SKM-1 treated with dmso at 0.1 percent for 144 hours (cell line): Measurements from ENCODE around the gene SORCS2.

Experiments
- DNase-seq: peaks from one replicate; lab custom pipeline; 2025; ENCODE audit not compliant: unreplicated experiment; lab: John Stamatoyannopoulos, UW

Gene SORCS2

DNA sequence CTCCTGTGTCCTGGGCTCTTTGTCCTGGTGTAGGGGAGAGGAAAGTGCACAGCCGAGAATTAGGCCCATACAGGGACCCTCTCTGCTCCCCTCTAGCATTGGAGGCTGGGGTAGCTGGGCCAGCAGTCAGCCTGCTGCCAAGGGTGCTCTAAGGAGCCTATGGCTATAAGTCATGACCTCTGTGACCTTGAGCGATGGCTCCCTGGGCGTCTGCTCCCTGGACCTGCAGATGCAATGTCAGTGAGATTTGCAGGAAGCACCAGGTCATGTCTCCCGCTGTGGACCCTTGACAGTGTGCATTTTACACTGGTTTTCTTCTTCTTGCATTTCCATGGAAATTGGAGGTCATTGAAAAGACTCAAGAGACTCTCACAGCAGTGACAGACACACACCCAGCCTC, 476.5 kb downstream of the SORCS2 start:
- DNase-seq, result no peak

DNA sequence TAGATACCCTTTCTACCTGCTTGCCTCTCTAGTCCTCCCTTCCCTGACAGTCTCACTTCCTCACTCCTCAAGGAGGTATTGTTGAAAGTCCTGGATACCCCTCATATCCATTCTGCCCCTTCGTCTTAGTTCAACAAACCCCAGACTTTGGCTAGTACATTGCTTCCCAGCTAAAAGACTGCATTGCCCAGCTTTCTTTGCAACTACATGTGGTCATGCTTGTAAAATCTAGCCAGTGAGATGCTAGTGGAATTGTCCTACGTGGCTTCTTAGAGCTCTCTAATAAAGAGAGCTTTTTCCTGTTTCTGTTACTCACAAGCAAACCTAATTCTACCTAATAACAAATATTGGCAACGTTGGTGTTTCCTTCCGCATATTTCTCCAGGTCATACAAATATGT, 480.3 kb downstream of the SORCS2 start:
- peak; percentile 45 for DNase-seq

DNA sequence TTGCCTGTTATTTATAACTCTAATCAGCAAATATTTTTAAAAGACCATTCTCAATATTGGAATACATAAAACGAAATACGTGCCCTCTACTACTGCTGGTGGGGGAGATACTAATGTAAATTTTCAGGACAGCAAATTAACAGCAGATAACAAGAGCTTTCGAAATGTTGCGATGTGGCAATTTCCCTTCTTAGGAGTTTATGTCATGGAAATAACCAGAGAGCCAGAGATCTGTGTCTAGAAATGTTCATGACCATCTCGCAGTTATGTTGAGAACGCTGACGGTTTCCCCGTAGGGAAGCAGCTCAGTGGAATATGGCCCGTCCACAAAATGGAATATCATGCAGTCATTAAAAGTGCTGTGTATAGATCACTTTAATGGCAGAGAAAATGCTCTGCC, 480.8 kb downstream of the SORCS2 start:
- DNase-seq, result peak; percentile 94

DNA sequence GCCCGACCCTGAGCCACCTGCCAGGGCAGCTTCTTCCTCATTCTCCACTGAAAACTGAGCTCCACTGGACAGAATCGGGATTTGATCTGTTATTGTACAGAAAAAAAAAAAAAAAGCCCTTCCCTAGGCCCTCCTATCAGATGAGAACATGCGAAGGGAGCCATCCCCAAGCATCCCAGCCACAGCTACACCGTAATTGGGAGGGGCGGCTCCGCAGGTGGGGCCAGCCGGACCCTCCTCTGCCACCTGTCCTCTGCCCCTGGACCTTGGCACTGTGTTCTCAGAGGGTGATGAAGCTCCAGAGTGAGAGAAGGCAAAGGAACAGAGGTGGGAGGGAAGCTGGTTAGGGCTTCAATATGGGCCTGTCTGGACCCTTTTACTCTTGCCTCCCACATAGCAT, 482.4 kb downstream of the SORCS2 start:
- no peak for DNase-seq

DNA sequence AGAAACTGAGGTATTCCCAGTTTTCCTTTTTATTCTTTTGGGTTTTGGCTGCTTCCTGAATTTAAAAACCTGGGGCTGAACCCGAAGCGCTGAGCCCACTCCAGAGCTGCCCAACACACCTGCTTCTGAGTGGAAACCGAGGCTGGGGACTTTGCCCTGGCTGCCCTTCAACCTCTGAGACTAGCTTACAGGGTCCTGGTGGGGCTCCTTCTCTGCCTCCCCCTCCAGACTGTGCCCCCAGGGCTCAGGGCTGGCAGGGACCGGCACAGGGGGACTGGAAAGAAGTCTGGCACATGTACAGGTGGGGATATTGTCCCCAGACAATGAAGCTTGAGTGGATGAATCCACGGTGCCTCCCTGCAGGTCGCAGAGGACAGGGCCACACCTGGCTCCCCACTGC, 482.8 kb downstream of the SORCS2 start:
- no peak for DNase-seq

DNA sequence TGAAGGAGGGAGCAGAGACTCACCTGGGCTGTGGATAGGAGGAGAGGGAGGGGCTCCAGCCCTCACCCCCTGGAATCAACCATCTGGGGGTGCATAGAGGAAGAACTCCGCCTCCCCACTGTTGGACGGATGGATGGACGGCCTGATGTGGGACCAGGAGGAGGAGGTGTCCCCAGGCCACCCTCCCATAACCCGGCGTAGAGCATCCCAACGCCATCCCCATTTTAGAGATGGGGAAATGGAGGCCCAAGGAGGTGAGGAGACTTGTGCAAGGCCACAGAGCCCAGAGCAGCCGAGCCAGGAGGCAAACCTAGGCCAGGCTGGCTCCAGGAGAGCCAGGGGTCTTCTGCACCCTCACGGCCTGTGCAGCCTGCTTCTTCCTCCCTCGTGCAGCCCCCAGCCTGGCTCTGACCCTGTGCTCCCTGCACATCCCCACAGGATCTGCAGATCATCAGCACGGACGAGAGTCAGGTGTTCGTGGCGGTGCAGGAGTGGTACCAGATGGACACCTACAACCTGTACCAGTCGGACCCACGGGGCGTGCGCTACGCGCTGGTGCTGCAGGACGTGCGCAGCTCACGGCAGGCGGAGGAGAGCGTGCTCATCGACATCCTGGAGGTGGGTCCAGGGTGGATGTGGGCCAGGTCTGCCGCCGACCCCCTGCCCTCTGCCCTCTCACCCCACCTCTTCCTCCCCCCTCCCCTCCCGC, 483.4 kb downstream of the SORCS2 start:
- DNase-seq, result no peak

DNA sequence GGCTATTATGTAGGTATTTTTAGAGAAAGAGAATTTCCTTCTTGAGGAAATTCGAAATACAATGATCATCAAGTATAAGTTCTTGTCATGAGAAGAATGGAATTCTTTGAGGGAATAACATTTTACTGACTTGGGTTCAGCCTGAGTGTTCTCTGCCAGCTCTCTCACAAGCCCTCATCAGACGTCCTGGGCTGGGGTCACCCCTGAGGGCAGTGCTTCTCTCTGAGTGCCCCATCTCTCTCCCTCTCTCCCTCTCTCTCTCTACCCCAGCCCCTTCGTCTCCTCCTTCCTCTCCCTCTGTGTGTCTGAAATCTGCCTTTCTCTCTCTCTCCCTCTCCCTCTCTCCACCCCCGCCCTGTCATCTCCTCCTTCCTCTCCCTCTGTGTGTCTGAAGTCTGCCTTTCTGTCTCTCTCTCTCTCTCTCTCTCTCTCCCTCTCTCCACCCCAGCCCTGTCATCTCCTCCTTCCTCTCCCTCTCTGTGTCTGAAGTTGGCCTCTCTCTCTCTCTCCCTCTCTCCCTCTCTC, 484.1 kb downstream of the SORCS2 start:
- DNase-seq, result peak; percentile 19

DNA sequence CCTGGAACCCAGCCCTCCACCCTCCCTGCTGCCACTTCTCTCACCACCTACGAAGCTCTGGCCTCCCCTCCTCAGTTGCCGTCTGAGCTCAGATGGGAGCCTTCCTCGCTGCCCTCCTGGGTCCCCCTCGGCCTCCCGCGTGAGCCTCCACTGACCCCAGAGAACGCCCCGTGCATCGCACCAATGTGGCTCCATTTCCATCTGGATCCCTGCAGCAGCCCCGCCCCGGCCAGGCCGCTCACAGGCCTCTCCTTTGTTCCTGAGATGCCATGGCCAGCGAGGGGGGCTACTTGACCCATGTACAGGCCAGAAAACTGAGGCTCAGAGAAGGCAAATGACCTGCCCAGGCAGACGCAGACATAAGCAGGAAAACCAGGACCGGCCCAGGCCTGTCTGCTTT, 484.7 kb downstream of the SORCS2 start:
- no peak for DNase-seq

DNA sequence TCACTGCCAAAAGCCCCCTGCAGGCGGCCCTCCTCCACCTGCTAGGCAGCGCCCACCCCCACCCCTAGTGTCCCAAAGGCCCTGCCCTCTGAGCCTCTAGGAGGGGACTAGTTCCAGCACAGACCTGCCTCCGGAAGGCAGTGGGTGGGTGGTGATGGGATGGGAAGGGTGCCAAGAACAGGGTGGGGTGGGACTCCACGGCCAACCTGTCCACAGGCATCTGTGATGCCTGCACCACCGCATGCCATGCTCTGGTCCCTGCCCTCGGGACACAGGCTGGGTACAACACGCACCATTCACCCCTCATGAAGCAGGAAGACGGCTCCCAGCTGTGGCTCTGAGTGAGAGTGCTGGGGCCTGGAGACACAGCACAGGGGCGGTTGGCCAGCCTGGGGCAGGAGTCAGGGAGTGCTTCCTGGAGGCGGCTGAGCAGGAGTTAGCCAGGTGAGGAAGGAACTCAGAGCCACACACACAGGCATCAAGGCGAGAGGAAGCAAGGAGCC, 485.5 kb downstream of the SORCS2 start:
- DNase-seq, result no peak

DNA sequence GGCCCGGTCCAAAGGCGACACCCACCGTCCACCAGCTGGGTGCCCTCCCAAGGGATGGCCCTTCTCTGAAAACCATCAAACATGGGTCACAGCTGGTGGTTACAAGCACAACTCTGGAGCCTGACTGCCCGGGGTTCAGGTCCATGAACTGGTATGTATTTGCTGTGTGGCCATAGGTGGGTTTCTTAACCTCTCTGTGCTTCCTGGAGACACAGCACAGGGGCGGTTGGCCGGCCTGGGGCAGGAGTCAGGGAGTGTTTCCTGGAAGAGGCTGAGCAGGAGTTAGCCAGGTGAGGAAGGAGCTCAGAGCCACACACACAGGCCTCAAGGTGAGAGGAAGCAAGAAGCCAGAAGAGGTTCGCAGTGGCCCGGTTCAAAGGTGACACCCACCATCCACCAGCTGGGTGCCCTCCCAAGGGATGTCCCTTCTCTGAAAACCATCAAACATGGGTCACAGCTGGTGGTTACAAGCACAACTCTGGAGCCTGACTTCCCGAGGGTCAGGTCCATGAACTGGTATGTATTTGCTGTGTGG, 486.0 kb downstream of the SORCS2 start:
- no peak for DNase-seq

DNA sequence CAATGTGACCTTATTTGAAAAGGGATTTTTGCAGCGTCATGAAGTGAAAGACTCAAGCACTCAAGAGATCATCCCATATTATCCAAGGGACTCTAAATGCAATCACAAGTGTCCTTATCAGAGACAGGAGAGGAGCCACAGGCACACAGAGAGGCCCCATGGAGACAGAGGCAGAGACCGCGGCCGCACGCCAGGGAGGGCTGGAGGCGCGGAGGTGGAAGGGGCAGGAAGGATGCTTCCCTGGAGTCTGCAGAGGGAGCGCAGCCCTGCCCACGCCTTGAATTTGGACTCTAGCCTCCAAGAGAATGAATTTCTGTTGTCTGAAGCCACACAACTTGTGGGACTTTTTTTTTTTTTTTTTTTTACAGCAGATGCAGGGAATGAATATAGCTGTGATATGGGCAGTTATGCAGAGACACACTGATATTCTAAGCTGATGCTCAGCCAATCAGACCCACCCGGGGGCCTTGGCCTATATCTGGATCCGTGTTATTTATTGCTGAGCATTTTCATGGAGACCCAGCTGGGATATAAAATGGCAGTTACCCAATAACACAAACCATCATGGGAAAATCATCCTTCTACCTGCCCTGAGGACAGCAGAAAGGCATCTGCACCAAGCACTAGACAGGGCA, 487.2 kb downstream of the SORCS2 start:
- no peak for DNase-seq

DNA sequence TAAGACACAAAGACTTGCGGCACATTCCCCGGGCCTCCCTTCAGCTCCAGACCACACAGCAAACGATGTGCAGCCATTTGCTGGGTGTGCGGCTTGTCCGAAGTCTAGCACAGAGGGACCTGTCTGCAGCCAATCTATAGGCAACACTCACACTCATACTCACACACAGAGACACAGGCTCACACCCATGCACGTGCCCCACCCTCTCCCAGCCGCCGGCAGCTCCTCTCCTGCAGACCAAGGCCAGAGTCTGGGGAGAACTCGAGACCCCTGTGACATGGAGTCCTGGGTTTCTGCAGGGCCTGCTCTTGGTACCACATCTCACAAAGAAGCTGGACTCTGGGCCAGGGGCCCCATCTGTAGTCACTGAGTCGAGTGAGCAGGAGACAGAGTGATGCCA, 487.8 kb downstream of the SORCS2 start:
- no peak for DNase-seq

DNA sequence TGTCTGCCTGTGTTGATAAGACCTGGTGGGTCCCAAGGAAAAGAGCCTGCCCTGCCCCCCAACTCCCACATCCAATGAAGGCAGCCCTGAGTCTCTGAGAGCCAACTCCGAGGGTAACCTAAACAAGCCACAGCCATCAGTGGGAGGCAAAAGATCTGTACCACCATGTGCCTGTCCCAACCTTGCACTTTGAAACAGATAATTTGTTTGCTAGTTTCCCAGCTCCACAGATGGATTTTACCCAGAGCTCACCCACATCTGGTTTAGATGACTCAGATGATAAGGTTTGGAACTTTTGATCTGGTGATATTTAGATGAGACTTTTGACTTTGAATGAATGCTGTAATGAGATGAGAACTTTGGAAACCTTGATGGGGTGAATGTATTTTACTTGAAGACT, 488.4 kb downstream of the SORCS2 start:
- no peak for DNase-seq

DNA sequence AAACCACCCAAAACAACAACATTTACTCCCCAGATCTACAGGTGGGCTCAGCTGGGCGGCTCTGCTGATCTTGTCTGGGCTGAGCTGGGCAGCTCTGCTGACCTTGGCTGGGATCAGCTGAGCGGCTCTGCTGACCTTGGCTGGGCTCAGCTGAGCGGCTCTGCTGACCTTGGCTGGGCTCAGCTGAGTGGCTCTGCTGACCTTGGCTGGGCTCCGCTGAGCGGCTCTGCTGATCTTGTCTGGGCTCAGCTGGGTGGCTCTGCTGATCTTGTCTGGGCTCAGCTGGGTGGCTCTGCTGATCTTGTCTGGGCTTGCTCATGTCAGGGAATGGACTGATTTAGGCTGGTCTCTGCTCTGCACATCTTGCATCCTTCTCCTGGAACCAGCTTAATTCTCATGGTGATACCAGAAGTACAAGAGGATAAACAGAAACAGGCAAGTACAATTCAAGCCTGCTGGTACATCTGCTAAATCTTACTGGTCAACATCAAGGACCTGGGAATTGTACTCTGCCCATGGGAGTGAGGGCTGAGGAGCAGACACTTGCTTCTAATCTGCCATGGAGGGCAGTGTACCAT, 490.9 kb downstream of the SORCS2 start:
- no peak for DNase-seq

DNA sequence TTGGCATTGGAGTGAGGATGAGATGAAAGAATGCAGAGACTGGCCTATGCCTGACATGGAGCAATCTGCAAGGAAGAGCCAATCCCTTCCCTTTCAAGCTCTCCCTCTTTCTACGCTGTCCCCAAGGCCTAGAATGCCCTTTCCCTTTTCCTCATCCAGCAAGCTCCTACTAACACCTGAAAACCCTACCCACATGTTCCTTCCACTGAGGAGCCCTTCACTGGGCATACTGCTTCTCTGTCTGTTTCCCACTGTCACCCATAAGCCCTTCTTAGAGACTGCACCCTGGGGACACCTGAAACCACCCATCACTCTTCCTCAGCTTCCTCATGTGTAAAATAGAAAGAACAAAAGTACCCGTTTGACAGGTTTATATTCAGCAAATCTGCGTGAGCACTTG, 492.0 kb downstream of the SORCS2 start:
- DNase-seq, result no peak

DNA sequence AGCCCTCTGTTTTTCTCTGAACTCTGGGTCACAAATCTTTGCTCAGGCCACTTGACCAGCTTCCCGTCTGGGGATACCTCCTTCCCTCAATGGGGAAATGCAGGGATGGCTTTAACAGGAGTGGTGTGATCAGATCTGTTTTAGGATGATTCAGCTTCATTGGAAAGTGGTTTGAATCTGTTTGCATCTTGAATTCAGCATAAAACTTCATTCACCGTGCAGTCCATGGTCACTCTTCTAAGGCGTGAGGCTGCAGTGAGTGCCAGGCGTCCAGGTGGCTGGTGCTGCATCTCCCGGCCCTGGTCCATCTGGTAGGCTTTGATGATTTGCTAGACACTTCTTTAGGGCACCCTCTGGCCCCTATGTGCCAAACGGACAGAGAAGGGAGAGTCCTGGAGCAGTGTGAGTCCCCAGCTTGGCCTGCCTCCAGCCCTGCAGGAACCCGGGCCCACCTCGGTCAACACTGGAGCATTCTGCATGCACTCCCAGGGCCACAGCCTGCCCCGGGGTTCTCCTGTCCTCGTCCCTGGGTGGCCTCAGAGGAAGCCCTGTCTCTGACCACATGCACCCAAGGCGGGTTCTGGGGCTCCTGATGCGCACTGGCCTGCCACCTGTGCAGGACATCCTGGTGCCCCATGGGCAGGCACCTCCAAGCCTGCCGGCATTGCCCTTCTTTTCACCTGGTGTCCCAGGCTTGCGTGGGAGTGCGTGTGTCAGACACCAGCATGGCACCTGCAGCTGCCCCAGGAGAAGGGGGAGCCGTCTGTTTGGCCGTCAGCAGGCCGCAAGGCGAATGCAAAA, 493.9 kb downstream of the SORCS2 start:
- no peak for DNase-seq

DNA sequence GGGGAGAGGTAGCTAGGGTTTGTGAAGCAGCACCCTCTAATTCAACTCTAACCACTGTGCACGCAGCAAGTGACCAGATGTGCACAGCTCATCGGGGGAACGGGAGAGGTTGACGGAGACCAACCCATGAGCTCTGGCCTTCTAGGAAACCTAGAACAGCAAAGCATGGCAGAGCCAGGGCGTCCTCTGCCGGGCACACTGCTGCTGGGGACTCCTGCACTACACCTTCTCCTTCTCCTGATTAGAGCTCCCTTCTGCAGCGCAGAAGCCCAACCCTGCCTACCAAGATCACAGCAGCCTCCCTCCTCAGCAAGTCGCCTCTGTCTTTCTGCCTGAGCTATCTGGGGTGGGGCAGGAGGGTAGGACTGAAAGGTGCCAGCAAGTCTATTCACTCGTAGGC, 494.7 kb downstream of the SORCS2 start:
- DNase-seq, result no peak

DNA sequence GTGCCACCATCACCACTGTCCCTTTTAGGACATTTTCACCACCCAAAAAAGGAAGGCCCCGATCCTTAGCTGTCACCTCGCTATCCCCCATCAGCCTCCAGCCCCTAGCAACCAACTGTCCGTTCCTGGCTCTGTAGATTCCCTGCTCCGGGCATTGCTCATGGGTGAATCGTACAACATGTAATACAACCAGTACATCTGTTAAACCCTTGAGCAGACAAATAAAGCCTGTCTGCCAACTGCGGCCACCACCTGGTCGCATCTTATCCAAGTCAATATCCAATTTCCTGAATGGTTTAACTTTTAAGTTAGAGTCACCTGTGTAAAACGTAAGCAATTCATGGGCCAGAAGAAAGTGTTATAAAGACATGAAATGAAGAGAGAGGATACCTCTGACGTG, 495.5 kb downstream of the SORCS2 start:
- DNase-seq, result no peak

DNA sequence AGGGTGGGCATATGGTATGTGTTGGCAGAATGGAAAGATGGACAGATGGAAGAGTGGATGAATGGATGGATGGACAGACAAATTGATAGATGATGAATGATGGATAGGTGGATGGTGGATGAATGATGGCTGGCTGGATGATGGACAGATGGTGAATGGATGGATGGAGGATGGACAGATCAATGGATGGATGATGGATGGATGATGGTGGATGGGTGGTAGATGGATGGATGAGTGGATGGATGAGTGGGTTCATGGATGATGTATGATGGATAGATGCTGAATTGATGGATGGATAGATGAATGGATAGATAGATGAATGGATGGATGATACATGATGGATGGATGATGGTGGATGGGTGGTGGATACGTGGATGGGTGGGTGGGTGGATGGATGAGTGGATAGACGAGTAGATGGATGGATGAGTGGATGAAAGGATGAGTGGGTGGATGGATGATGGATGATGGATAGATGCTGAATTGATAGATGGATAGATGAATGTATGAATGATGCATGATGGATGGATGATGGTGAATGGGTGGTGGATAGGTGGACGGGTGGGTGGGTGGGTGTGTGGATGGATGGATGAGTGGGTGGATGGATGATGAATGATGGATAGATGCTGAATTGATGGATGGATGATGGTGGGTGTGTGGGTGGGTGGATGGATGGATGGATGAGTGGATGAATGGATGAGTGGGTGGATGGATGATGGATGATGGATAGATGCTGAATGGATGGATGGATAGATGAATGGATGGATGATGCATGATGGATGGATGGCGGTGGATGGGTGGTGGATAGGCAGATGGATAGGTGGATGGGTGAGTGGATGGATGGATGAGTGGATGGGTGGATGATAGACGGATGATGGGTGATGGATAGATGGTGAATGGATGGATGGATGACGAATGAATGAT, 497.7 kb downstream of the SORCS2 start:
- no peak for DNase-seq

DNA sequence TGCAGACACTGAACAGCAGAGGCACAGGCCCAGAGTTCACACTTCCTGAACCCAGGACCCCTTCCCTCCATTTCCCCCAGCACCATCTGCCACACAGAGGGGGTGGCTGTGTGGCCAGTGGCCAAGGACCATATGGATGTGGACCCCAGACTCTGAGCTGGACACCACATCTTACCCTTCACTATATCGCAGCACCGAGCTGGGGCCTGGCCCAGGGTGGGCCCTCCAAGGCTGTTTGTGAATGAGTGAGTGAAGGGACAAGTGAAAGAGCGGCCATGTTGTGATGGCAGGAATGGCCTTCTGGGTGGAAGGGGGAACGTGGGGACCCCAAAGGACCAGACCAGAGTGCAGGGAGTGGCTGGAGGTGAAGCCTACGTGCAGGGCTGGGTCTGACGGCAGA, 498.7 kb downstream of the SORCS2 start:
- no peak for DNase-seq
